ENCODE results near the gene PRKCE.

The PRKCE gene

DNA sequence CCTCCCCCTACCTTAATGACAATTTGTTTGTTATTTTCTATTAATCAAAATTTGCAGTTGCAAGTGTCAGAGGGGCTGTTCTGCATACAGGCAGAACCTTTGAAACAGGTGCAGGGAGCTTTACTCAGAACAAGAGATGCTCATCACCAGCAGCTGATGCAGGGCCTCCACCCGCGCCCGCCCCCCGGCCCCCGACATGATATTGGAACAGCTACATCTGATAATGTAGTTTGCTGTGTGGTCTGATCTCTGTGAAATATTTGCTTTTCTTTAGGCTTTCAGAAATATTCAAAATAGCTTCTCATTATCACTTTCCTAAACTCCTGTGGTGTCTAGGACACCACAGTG is 130.0 kb downstream of the PRKCE start:
- no peak for DNase-seq (ENCODE audit: low read depth)

GRCh38 chr2:45782436-45782835 is 131.0 kb downstream of the PRKCE start:
- DNase-seq (ENCODE audit: low read depth) = no peak

- no peak for DNase-seq (ENCODE audit: low read depth)
These were observed 131.5 kb downstream of the PRKCE start for GRCh38 chr2:45782986-45783385.

DNA sequence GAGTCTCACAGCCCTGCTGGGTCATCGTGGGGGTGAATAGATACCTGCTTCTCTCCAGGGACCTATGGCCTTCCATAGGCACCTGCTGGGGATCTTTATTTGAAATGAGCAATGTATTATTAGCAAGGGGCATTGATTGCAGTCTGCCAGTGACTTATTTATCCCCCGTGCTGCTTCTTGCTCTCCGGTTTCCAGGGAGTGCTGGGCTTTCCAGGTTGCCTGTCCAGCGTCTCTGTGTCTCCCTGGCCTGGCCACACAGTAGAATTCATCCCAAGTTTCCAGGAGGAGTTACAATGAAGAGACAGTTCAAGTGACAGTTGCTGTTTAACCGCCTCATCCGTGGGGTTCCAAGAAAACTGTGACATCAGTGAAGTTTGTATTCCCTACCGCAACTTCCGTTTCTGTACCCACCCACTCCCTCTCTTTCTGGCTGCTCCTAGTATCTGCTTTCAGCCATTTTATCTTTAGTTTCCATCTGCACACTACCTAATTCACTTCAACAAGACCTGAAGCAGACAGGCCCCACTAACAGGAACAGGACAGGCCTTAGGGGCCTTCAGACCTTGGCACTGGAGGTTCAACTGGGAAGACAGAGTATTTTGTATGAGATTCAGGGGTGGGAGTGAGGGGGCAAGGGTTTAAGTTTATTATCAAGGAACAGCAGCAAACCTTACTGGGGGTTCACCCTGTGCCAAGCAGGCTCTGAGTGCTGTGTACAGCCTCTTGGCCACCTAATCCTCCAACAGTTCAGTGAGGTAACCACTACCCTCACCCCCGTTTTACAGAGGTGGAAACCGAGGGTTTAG is 134.8 kb downstream of the PRKCE start:
- no peak for DNase-seq (ENCODE audit: low read depth)

DNA sequence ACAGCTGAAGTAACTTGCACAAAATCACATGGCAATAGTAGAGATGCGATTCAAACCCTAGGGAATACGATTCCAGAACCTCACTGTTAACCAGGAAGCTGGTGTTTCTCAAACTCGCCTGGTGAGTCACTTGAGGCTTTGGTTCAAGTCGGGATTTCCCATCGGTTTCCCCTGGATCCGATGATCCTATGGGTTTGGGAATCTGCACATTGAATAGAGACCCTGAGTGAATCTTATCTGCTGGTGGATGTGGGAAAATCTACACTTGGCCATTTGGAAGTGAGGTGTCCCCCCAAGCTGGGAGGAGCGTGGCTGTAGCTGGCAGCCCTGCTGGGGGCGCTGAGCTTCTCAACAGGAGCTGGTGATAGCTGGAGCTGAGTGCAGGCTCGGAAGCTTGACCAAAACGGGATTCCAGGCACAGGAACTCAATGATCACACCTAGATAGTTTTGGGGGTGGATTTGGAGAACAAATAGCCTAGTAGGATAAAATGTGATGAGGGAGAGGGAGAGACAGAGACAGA is 135.4 kb downstream of the PRKCE start:
- DNase-seq (ENCODE audit: low read depth) = no peak

- DNase-seq (ENCODE audit: low read depth) = no peak
These were observed 136.9 kb downstream of the PRKCE start for GRCh38 chr2:45788401-45788800.

DNA sequence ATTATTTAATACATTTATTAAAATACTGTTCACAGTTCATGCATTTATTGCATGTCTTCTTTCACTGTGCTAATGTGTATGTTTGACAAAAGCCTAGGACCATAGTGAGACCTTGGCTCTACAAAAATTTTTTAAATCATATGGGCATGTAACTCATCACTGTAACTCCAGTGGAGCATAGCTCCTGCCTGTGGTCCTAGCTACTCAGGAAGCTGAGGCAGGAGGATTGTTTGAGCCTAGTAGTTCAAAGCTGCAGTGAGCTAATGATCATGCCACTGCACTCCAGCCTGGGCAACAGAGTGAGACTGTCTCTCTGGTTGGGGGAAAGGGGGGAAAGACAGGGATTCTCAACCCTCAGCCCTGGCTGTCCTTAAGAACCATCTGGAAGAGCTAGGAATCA is 137.8 kb downstream of the PRKCE start:
- no peak for DNase-seq (ENCODE audit: low read depth)

- no peak for DNase-seq (ENCODE audit: low read depth)
These were observed 138.7 kb downstream of the PRKCE start for GRCh38 chr2:45789961-45790723.

GRCh38 chr2:45793305-45793962 is 142.0 kb downstream of the PRKCE start:
- no peak for DNase-seq (ENCODE audit: low read depth)

GRCh38 chr2:45794134-45794617 is 142.7 kb downstream of the PRKCE start:
- DNase-seq (ENCODE audit: low read depth) = no peak

DNA sequence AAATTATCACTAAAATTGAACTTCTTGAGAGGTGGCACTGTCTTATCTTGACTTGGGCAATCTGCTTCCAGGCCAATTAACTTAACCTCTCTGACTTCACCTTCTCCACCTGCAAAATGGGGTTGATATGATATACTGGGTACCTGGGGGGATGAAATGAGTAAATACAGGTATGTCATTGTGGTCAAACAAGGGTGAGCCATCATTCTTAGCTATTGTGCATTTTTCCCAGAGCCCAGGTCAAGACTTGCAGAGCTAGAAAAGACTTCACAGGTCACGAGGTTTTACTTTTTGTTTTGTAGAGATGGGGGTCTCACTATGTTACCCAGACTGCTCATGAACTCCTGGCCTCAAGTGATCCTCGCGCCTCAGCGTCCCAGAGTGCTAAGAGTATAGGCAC is 145.0 kb downstream of the PRKCE start:
- DNase-seq (ENCODE audit: low read depth) = no peak

GRCh38 chr2:45797451-45798230 is 146.2 kb downstream of the PRKCE start:
- DNase-seq (ENCODE audit: low read depth) = no peak

DNA sequence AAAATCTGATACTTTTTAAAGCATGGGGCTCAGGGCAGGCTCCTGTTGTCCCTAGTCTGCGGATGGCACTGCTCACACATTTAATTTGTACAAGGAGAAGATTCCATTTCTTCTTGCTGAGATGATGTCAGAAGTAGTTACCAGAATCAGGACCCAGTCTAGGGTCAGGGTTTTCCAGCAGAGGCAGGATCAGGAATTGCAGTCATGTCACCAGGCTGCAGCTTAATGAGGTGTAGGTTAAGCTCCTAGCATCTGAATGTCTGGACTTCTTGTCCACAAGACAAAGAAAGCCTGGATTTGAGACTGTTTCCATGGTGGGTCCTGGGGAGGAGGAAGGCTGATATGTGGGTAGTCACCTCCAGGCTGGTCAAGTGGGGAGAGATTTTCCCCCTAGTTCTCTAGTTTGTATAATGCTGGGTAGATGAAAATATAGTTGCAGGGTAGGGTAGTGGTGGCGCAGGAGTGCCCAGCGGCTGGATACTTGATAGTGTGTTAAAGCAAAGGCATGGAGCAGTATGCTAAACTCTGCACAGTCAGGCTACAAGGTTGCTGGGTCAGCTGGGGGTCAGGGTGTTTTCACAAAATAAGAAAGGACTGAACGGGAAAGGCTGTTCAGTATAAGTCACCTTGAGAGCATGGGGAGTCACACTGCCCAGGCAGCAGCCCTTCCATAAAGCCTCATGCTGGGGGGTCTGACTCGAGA is 148.4 kb downstream of the PRKCE start:
- no peak for DNase-seq (ENCODE audit: low read depth)

DNA sequence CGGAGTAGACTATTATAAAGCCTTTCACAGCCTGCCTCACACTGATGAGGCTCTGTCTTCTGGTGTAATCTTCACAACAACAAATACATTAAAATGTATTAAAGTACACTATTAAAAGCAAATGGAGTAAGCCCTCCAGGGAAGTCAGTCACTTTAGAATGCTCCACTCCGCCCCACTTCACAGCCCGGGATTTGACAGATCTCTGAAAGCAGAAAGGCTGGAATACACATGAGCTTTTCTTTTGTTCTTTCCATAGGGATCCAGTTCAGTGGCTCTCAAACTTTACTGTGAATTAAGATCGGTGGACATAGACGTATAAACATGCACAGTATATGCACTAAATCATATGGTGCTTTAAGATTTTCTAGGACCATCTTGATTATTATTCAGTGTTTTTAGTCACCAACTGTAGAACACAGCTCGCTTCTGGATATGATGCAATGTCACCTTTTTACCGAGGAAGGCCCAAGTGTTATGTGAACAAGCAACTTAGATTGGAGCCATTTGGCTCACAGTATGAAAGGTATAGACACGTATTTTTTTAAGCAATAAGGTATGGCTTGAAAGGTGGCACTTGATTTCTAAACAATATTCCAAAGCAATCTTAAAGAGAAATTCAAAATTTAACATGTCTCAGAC is 151.1 kb downstream of the PRKCE start:
- no peak for DNase-seq (ENCODE audit: low read depth)

- DNase-seq (ENCODE audit: low read depth) = no peak
These were observed 153.7 kb downstream of the PRKCE start for GRCh38 chr2:45804987-45805755.

GRCh38 chr2:45806563-45807358 is 155.3 kb downstream of the PRKCE start:
- no peak for DNase-seq (ENCODE audit: low read depth)

DNA sequence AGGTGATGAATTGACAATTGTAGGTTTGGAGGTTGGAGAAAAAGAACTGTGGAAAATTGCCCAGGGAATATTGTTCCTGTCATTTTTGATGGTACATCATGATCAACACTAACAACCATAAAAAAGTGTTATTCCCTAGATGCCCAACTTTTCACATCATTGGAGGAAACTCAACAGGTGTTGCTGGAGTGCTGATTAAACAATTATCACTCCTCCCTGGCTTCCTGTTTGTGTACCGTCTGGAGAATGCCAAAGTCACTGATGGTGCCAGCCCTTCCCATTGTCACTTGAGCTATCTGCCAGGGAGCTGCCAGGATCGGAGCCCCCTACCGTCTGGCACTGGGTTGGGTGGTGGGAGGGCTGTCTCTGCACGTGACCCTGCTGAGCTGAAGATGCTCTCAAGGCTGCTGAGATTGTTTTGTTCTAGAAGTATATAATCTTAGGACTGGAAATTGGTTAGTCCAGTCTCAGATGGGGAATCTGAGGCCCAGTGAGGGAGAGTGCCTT is 156.9 kb downstream of the PRKCE start:
- no peak for DNase-seq (ENCODE audit: low read depth)

DNA sequence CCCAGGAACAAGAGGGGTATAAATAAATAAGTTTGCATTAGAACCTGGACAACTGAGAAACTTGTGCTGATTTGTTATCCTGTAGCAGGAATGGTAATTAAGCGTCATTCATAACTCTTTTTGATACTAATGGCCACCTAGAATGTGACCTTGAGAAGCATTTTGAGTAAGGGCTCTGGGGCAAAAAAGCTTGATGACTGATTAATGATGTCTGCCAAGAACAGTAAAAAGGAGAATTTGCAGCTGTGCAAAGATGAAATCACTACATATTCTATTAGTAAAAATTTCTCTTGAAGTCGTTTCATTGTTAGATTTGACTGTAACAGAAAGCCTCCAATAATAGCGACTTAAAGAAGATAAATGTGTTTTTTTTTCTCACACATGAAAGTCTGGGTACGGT is 157.7 kb downstream of the PRKCE start:
- DNase-seq (ENCODE audit: low read depth) = no peak

DNA sequence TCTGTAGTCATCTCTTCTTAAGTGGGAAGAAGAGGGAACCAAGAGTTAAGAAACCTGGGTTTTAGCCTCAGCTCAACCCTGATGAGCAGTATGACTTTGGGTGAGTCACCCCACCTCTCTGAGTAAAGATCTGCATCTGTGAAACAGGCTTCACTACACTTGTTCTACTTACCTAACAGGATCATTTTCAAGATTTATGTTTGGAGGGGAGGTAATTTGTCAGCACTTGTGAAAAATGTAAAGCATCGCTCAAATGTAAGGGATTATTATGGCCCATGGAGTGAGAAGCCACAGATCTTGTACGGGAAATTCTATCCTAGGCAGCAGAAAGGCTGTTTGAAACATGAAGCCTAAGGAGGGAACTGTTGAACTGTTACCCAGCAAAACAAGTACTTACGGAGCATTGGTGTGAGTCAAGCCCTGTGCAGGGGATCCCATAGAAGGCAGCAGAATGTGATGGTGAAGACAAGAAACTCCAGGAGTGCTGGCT is 160.6 kb downstream of the PRKCE start:
- no peak for DNase-seq (ENCODE audit: low read depth)

Measured in activated T-cell treated with anti-CD3 and anti-CD28 coated beads for 1 hour (primary cell).